Head of caudate nucleus (tissue), 42 donors: ENCODE measurements around the gene UBA7.

Experiments
- DNase-seq, 42 donors: peaks; one replicate each; pipeline versions ENCODE4 v3.0.0 to v3.0.0-alpha.2; 2020 to 2021; ENCODE audit warnings: mixed read lengths in 7 of 42
- intact Hi-C: fragments of 100-400 bp; cut with DNase I; formaldehyde crosslinking; loops from one replicate; pipeline ENCODE4 v1.15.0; 2022

The UBA7 gene

GRCh38 chr3:49759226-49759625 is 54.5 kb downstream of the UBA7 start:
- intact Hi-C loops = no loop called here
- DNase-seq = no peak

GRCh38 chr3:49757197-49757596 is 56.6 kb downstream of the UBA7 start:
- intact Hi-C loops = no loop called here
- DNase-seq = no peak

GRCh38 chr3:49756036-49756435 is 57.7 kb downstream of the UBA7 start:
- intact Hi-C loops = no loop called here
- no peak for DNase-seq
